WTC11 (cell line): ENCODE data around the gene HPDL.

ENCODE experiments used
- CREB1 ChIP-seq: sonication (generic); formaldehyde crosslinking; IDR thresholded peaks from 2 replicates; pipeline ENCODE4 v1.8.0; 2023; ENCODE audit warnings: mild to moderate bottlenecking, missing genetic modification reagents
- NR1H2 ChIP-seq: sonication (generic); formaldehyde crosslinking; IDR thresholded peaks from 2 replicates; pipeline ENCODE4 v1.9.0; 2021; ENCODE audit warnings: mild to moderate bottlenecking, moderate library complexity, missing genetic modification reagents
- OVOL2 ChIP-seq: fragments of 250-450 bp; sonication (Bioruptor Pico); IDR thresholded peaks from 2 replicates; pipeline ENCODE4 v1.9.0; 2021; ENCODE audit warnings: mild to moderate bottlenecking, borderline replicate concordance
- ZNF423 ChIP-seq: fragments of 250-450 bp; sonication (Bioruptor Pico); IDR thresholded peaks from 2 replicates; pipeline ENCODE4 v2.1.2; 2022; ENCODE audit warnings: mild to moderate bottlenecking, moderate library complexity
- TF ChIP-seq, protein P1 (sequence below): sonication (generic); formaldehyde crosslinking; IDR thresholded peaks from 2 replicates; pipeline ENCODE4 v1.8.1; 2023; ENCODE audit warnings: mild to moderate bottlenecking, missing genetic modification reagents, moderate library complexity
- TF ChIP-seq, protein P2 (sequence below): sonication (generic); formaldehyde crosslinking; IDR thresholded peaks from 2 replicates; pipeline ENCODE4 v1.8.1; 2022; ENCODE audit warnings: low read depth, mild to moderate bottlenecking, moderate library complexity, missing genetic modification reagents, borderline replicate concordance
- TF ChIP-seq, protein P3 (sequence below): fragments of 200-600 bp; IDR thresholded peaks from 2 replicates; pipeline ENCODE4 v1.8.0; 2022; ENCODE audit warnings: antibody characterized with exemption
- TF ChIP-seq, protein P4 (sequence below): sonication (generic); formaldehyde crosslinking; IDR thresholded peaks from 2 replicates; pipeline ENCODE4 v1.8.1; 2023; ENCODE audit warnings: mild to moderate bottlenecking, missing genetic modification reagents
- TF ChIP-seq, protein P5 (sequence below): sonication (generic); formaldehyde crosslinking; IDR thresholded peaks from 2 replicates; pipeline ENCODE4 v1.8.0; 2022; ENCODE audit warnings: mild to moderate bottlenecking, missing genetic modification reagents
- TF ChIP-seq, protein P6 (sequence below): sonication (generic); formaldehyde crosslinking; IDR thresholded peaks from 2 replicates; pipeline ENCODE4 v1.8.1; 2022; ENCODE audit warnings: mild to moderate bottlenecking, moderate library complexity, missing genetic modification reagents
- TF ChIP-seq, protein P7 (sequence below): sonication (generic); formaldehyde crosslinking; IDR thresholded peaks from 2 replicates; pipeline ENCODE4 v1.8.1; 2022; ENCODE audit warnings: mild to moderate bottlenecking, missing genetic modification reagents, moderate library complexity, borderline replicate concordance
- TF ChIP-seq, protein P8 (sequence below): sonication (generic); formaldehyde crosslinking; IDR thresholded peaks from 2 replicates; pipeline ENCODE4 v1.8.0; 2023; ENCODE audit warnings: missing genetic modification reagents, mild to moderate bottlenecking, borderline replicate concordance
- TF ChIP-seq, protein P9 (sequence below): fragments of 250-450 bp; sonication (Bioruptor Pico); IDR thresholded peaks from 2 replicates; pipeline ENCODE4 v1.9.0; 2021; ENCODE audit warnings: mild to moderate bottlenecking

DNA sequence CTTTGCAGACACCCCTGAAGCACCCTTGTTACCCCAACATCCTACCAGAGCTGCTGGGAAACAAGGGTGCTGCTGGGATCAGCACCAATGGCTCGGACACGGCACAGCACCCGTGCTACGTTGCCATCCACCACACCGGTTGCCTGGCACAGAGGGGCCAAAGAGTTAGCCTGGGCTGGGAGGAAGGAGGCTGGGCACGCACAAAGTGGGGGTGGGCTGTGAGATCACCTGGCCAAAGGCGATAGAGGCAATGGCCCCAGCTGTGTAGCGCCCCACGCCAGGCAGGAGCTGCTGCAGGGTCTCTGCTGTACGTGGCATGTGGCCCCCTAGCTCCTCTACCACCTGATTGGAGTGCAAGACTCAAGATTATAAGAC is 5.6 kb downstream of the HPDL start:
- TF ChIP-seq, protein P1, sequence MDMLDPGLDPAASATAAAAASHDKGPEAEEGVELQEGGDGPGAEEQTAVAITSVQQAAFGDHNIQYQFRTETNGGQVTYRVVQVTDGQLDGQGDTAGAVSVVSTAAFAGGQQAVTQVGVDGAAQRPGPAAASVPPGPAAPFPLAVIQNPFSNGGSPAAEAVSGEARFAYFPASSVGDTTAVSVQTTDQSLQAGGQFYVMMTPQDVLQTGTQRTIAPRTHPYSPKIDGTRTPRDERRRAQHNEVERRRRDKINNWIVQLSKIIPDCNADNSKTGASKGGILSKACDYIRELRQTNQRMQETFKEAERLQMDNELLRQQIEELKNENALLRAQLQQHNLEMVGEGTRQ = no peak
- TF ChIP-seq, protein P2, sequence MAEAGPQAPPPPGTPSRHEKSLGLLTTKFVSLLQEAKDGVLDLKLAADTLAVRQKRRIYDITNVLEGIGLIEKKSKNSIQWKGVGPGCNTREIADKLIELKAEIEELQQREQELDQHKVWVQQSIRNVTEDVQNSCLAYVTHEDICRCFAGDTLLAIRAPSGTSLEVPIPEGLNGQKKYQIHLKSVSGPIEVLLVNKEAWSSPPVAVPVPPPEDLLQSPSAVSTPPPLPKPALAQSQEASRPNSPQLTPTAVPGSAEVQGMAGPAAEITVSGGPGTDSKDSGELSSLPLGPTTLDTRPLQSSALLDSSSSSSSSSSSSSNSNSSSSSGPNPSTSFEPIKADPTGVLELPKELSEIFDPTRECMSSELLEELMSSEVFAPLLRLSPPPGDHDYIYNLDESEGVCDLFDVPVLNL (CRISPR knock-in tag) = no peak
- TF ChIP-seq OVOL2 (CRISPR knock-in tag) (no peak), CREB1 (CRISPR knock-in tag) (no peak), ZNF423 (CRISPR knock-in tag) (no peak), NR1H2 (CRISPR knock-in tag) (no peak)
- TF ChIP-seq, protein P3, sequence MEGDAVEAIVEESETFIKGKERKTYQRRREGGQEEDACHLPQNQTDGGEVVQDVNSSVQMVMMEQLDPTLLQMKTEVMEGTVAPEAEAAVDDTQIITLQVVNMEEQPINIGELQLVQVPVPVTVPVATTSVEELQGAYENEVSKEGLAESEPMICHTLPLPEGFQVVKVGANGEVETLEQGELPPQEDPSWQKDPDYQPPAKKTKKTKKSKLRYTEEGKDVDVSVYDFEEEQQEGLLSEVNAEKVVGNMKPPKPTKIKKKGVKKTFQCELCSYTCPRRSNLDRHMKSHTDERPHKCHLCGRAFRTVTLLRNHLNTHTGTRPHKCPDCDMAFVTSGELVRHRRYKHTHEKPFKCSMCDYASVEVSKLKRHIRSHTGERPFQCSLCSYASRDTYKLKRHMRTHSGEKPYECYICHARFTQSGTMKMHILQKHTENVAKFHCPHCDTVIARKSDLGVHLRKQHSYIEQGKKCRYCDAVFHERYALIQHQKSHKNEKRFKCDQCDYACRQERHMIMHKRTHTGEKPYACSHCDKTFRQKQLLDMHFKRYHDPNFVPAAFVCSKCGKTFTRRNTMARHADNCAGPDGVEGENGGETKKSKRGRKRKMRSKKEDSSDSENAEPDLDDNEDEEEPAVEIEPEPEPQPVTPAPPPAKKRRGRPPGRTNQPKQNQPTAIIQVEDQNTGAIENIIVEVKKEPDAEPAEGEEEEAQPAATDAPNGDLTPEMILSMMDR = no peak
- TF ChIP-seq, protein P4, sequence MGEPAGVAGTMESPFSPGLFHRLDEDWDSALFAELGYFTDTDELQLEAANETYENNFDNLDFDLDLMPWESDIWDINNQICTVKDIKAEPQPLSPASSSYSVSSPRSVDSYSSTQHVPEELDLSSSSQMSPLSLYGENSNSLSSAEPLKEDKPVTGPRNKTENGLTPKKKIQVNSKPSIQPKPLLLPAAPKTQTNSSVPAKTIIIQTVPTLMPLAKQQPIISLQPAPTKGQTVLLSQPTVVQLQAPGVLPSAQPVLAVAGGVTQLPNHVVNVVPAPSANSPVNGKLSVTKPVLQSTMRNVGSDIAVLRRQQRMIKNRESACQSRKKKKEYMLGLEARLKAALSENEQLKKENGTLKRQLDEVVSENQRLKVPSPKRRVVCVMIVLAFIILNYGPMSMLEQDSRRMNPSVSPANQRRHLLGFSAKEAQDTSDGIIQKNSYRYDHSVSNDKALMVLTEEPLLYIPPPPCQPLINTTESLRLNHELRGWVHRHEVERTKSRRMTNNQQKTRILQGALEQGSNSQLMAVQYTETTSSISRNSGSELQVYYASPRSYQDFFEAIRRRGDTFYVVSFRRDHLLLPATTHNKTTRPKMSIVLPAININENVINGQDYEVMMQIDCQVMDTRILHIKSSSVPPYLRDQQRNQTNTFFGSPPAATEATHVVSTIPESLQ (CRISPR knock-in tag) = no peak
- TF ChIP-seq, protein P5, sequence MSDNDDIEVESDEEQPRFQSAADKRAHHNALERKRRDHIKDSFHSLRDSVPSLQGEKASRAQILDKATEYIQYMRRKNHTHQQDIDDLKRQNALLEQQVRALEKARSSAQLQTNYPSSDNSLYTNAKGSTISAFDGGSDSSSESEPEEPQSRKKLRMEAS (CRISPR knock-in tag) = no peak
- TF ChIP-seq, protein P6, sequence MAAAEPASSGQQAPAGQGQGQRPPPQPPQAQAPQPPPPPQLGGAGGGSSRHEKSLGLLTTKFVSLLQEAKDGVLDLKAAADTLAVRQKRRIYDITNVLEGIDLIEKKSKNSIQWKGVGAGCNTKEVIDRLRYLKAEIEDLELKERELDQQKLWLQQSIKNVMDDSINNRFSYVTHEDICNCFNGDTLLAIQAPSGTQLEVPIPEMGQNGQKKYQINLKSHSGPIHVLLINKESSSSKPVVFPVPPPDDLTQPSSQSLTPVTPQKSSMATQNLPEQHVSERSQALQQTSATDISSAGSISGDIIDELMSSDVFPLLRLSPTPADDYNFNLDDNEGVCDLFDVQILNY (CRISPR knock-in tag) = no peak
- TF ChIP-seq, protein P7, sequence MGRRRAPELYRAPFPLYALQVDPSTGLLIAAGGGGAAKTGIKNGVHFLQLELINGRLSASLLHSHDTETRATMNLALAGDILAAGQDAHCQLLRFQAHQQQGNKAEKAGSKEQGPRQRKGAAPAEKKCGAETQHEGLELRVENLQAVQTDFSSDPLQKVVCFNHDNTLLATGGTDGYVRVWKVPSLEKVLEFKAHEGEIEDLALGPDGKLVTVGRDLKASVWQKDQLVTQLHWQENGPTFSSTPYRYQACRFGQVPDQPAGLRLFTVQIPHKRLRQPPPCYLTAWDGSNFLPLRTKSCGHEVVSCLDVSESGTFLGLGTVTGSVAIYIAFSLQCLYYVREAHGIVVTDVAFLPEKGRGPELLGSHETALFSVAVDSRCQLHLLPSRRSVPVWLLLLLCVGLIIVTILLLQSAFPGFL (CRISPR knock-in tag) = no peak
- TF ChIP-seq, protein P8, sequence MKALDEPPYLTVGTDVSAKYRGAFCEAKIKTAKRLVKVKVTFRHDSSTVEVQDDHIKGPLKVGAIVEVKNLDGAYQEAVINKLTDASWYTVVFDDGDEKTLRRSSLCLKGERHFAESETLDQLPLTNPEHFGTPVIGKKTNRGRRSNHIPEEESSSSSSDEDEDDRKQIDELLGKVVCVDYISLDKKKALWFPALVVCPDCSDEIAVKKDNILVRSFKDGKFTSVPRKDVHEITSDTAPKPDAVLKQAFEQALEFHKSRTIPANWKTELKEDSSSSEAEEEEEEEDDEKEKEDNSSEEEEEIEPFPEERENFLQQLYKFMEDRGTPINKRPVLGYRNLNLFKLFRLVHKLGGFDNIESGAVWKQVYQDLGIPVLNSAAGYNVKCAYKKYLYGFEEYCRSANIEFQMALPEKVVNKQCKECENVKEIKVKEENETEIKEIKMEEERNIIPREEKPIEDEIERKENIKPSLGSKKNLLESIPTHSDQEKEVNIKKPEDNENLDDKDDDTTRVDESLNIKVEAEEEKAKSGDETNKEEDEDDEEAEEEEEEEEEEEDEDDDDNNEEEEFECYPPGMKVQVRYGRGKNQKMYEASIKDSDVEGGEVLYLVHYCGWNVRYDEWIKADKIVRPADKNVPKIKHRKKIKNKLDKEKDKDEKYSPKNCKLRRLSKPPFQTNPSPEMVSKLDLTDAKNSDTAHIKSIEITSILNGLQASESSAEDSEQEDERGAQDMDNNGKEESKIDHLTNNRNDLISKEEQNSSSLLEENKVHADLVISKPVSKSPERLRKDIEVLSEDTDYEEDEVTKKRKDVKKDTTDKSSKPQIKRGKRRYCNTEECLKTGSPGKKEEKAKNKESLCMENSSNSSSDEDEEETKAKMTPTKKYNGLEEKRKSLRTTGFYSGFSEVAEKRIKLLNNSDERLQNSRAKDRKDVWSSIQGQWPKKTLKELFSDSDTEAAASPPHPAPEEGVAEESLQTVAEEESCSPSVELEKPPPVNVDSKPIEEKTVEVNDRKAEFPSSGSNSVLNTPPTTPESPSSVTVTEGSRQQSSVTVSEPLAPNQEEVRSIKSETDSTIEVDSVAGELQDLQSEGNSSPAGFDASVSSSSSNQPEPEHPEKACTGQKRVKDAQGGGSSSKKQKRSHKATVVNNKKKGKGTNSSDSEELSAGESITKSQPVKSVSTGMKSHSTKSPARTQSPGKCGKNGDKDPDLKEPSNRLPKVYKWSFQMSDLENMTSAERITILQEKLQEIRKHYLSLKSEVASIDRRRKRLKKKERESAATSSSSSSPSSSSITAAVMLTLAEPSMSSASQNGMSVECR (CRISPR knock-in tag) = no peak
- TF ChIP-seq, protein P9, sequence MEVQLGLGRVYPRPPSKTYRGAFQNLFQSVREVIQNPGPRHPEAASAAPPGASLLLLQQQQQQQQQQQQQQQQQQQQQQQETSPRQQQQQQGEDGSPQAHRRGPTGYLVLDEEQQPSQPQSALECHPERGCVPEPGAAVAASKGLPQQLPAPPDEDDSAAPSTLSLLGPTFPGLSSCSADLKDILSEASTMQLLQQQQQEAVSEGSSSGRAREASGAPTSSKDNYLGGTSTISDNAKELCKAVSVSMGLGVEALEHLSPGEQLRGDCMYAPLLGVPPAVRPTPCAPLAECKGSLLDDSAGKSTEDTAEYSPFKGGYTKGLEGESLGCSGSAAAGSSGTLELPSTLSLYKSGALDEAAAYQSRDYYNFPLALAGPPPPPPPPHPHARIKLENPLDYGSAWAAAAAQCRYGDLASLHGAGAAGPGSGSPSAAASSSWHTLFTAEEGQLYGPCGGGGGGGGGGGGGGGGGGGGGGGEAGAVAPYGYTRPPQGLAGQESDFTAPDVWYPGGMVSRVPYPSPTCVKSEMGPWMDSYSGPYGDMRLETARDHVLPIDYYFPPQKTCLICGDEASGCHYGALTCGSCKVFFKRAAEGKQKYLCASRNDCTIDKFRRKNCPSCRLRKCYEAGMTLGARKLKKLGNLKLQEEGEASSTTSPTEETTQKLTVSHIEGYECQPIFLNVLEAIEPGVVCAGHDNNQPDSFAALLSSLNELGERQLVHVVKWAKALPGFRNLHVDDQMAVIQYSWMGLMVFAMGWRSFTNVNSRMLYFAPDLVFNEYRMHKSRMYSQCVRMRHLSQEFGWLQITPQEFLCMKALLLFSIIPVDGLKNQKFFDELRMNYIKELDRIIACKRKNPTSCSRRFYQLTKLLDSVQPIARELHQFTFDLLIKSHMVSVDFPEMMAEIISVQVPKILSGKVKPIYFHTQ (CRISPR knock-in tag) = no peak
